K562 (cell line): Measurements from ENCODE around the gene COPS4. TPM values are rescaled to one million over a fixed set of nuclear protein-coding genes. Genes with fewer than 3 reads are reported as not detected.
A peak's percentile ranks its signal among the peaks of the same experiment; 100 is the strongest.

Experiments
- BMI1 ChIP-seq: fragments of 150-350 bp; IDR thresholded peaks from 2 replicates; pipeline ENCODE4 v1.6.1; 2014; ENCODE audit warnings: low read length
- CHD4 ChIP-seq: fragments of 200-600 bp; sonication (generic); IDR thresholded peaks from 3 replicates; pipeline ENCODE4 v1.6.1; 2012; ENCODE audit warnings: low read depth, mild to moderate bottlenecking, mixed read lengths, low read length, inconsistent platforms; ENCODE audit not compliant: insufficient read depth, insufficient replicate concordance, poor library complexity, severe bottlenecking
- JUNB ChIP-seq: fragments of 450-650 bp; formaldehyde crosslinking; conservative IDR thresholded peaks from 2 replicates; pipeline ENCODE4 v1.4.0; 2020; ENCODE audit warnings: mild to moderate bottlenecking
- KHSRP ChIP-seq: fragments of 450-650 bp; IDR thresholded peaks from 2 replicates; pipeline ENCODE4 v1.6.1; 2017
- LARP7 ChIP-seq: fragments of 450-650 bp; IDR thresholded peaks from 2 replicates; pipeline ENCODE4 v1.6.1; 2016
- MAFF ChIP-seq: IDR thresholded peaks from 2 replicates; pipeline ENCODE4 v1.6.1; 2012; ENCODE audit warnings: low read length, improper control_type of control experiment
- PTBP1 ChIP-seq: fragments of 200-400 bp; formaldehyde crosslinking; IDR thresholded peaks from 2 replicates; pipeline ENCODE4 v1.6.1; 2017; ENCODE audit warnings: low read depth, low read length
- ZNF121 ChIP-seq: sonication (generic); formaldehyde crosslinking; conservative IDR thresholded peaks from 2 replicates; pipeline ENCODE4 v1.8.0; 2022; ENCODE audit warnings: missing genetic modification reagents
- polyA plus RNA-seq, 8 experiments: library from polyadenylated mRNA; depleted of rRNA in 4 of 8; stranded (reverse) in 5 of 8; unstranded in 3 of 8; fragments of >200 nt; fragmentation: Nextera tagmentation in 2 of 8; fragmentation: Illumina TruSeq in 1 of 8; extraction: Ambion mirVana in 2 of 8; extraction: Trizol in 1 of 8; gene quantifications; 2 replicates each; pipeline versions ENCODE4 v1.2.1 to v1.2.3, GENCODE V29; 2011 to 2014; ENCODE audit warnings: inconsistent platforms in 1 of 8, missing spikeins in 1 of 8
- total RNA-seq, 7 experiments: library from RNA; depleted of rRNA in 6 of 7; stranded (reverse); fragments of >200 nt in 6 of 7; fragmentation: Illumina TruSeq in 2 of 7; extraction: Trizol in 2 of 7; gene quantifications; 2 replicates each; pipeline versions ENCODE4 v1.2.1 to v1.2.3, GENCODE V29; 2011 to 2021; ENCODE audit warnings: low replicate concordance in 1 of 7
- TF ChIP-seq, protein P1 (sequence below), 2 experiments: fragments of 450-650 bp; formaldehyde crosslinking in 1 of 2; IDR thresholded peaks; 2 replicates each; pipeline versions ENCODE4 v1.4.0 to v1.6.1; 2014 to 2020; ENCODE audit warnings: mild to moderate bottlenecking in 2 of 2, borderline replicate concordance in 1 of 2, low read depth in 1 of 2
- TF ChIP-seq, protein P2 (sequence below): fragments of 450-650 bp; formaldehyde crosslinking; IDR thresholded peaks from 2 replicates; pipeline ENCODE4 v1.4.0; 2020; ENCODE audit warnings: mild to moderate bottlenecking, moderate library complexity
- TF ChIP-seq, protein P3 (sequence below), 2 experiments: IDR thresholded peaks; 2 replicates each; pipeline ENCODE4 v1.6.1; 2012; ENCODE audit warnings: improper control_type of control experiment in 2 of 2, low read depth in 2 of 2, low read length in 2 of 2, borderline replicate concordance in 1 of 2
- TF ChIP-seq, protein P4 (sequence below): sonication (generic); formaldehyde crosslinking; IDR thresholded peaks from 2 replicates; pipeline ENCODE4 v1.9.0; 2022; ENCODE audit warnings: mild to moderate bottlenecking, missing genetic modification reagents
- TF ChIP-seq, protein P5 (sequence below): fragments of 450-650 bp; IDR thresholded peaks from 2 replicates; pipeline ENCODE4 v1.6.1; 2016; ENCODE audit warnings: low read depth, mild to moderate bottlenecking, moderate library complexity

Gene COPS4
- total and polyA plus RNA-seq, 9 of the 15 experiments (the other 6 are each of a cell fraction or from before 2014, with no cell fraction given): 44.7 to 180 (median 70.9) TPM

DNA sequence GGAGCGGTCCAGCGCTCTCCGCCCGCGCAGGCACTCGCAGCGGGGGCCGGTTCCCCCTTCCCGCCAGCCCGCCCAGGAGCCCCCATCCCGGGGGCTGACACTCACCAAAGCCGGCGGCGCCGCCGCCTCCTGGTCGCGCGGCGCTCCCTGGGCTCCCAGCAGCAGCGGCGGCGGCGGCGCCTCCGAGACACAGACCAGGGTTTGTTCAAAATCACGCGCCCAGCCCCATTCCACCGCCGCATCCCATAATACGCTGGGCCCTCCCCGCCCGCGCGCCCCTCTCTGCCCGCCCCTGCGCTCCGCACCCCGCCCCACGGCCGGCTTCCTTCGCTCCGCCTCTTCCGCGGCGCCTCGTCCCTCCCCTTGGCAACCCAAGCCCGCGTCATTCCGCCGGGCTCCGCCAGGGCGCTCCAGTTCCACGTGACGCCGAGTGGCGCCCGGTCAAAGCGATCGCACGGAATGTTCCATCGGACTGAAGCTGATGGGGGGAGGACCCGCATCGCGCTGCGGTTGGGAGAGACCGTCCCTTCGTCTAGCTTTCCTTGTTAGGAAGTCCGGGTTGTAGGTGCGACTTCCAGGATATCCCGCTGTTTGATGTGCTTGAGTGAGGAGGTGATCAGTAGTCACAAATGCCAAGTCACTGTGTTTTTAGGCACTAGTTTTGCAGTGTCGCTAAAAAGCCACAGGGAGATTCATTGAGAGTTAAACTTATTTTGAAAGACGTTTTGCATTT is 22.1 kb upstream of the COPS4 start (continued):
- TF ChIP-seq, protein P1, sequence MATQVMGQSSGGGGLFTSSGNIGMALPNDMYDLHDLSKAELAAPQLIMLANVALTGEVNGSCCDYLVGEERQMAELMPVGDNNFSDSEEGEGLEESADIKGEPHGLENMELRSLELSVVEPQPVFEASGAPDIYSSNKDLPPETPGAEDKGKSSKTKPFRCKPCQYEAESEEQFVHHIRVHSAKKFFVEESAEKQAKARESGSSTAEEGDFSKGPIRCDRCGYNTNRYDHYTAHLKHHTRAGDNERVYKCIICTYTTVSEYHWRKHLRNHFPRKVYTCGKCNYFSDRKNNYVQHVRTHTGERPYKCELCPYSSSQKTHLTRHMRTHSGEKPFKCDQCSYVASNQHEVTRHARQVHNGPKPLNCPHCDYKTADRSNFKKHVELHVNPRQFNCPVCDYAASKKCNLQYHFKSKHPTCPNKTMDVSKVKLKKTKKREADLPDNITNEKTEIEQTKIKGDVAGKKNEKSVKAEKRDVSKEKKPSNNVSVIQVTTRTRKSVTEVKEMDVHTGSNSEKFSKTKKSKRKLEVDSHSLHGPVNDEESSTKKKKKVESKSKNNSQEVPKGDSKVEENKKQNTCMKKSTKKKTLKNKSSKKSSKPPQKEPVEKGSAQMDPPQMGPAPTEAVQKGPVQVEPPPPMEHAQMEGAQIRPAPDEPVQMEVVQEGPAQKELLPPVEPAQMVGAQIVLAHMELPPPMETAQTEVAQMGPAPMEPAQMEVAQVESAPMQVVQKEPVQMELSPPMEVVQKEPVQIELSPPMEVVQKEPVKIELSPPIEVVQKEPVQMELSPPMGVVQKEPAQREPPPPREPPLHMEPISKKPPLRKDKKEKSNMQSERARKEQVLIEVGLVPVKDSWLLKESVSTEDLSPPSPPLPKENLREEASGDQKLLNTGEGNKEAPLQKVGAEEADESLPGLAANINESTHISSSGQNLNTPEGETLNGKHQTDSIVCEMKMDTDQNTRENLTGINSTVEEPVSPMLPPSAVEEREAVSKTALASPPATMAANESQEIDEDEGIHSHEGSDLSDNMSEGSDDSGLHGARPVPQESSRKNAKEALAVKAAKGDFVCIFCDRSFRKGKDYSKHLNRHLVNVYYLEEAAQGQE (IDR thresholded peaks at IDR 0.05; ENCODE audit: borderline replicate concordance): peak; percentile 76
- TF ChIP-seq, protein P1 (CRISPR knock-in tag; IDR thresholded peaks at IDR 0.05; ENCODE audit: low read depth): 0 out of 2 replicates have a peak, but pooled peaks have one; percentile 40
- TF ChIP-seq, protein P2, sequence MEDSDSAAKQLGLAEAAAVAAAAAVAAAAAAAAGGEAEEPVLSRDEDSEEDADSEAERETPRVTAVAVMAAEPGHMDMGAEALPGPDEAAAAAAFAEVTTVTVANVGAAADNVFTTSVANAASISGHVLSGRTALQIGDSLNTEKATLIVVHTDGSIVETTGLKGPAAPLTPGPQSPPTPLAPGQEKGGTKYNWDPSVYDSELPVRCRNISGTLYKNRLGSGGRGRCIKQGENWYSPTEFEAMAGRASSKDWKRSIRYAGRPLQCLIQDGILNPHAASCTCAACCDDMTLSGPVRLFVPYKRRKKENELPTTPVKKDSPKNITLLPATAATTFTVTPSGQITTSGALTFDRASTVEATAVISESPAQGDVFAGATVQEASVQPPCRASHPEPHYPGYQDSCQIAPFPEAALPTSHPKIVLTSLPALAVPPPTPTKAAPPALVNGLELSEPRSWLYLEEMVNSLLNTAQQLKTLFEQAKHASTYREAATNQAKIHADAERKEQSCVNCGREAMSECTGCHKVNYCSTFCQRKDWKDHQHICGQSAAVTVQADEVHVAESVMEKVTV (CRISPR knock-in tag): peak; percentile 51
- TF ChIP-seq MAFF (peak; percentile 82), CHD4 (no peak), JUNB (CRISPR knock-in tag) (no peak), KHSRP (0 out of 2 replicates have a peak, but pooled peaks have one; percentile 16), BMI1 (peak; percentile 25; the same call in 1 of the 2 replicates), ZNF121 (CRISPR knock-in tag) (no peak), PTBP1 (no peak), LARP7 (no peak)
- TF ChIP-seq, protein P3, sequence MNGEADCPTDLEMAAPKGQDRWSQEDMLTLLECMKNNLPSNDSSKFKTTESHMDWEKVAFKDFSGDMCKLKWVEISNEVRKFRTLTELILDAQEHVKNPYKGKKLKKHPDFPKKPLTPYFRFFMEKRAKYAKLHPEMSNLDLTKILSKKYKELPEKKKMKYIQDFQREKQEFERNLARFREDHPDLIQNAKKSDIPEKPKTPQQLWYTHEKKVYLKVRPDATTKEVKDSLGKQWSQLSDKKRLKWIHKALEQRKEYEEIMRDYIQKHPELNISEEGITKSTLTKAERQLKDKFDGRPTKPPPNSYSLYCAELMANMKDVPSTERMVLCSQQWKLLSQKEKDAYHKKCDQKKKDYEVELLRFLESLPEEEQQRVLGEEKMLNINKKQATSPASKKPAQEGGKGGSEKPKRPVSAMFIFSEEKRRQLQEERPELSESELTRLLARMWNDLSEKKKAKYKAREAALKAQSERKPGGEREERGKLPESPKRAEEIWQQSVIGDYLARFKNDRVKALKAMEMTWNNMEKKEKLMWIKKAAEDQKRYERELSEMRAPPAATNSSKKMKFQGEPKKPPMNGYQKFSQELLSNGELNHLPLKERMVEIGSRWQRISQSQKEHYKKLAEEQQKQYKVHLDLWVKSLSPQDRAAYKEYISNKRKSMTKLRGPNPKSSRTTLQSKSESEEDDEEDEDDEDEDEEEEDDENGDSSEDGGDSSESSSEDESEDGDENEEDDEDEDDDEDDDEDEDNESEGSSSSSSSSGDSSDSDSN (IDR thresholded peaks at IDR 0.05; ENCODE audit: borderline replicate concordance in 1 of 2, low read depth in 2 of 2, low read length in 2 of 2): peak in 1 of 2 experiments; percentile 84; a peak in 1 of 4 replicates
- TF ChIP-seq, protein P4, sequence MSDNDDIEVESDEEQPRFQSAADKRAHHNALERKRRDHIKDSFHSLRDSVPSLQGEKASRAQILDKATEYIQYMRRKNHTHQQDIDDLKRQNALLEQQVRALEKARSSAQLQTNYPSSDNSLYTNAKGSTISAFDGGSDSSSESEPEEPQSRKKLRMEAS (CRISPR knock-in tag): peak; percentile 90
- TF ChIP-seq, protein P5, sequence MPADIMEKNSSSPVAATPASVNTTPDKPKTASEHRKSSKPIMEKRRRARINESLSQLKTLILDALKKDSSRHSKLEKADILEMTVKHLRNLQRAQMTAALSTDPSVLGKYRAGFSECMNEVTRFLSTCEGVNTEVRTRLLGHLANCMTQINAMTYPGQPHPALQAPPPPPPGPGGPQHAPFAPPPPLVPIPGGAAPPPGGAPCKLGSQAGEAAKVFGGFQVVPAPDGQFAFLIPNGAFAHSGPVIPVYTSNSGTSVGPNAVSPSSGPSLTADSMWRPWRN: no peak
